ENCODE measurements around the gene KRT86. TPM values are rescaled to one million over a fixed set of nuclear protein-coding genes. Genes with fewer than 3 reads are reported as not detected.

KRT86 gene
- total and polyA plus RNA-seq, 2 of the 8 experiments (the other 6 are each of a cell fraction or from before 2014, with no cell fraction given), result 0.12 TPM; not detected in 1

- Histone ChIP-seq H2BK20ac (ENCODE audit: low read length) (no peak overlapping the region), H3K27me3 (replicated peaks in 1 of 4; ENCODE audit: control insufficient read depth in 3 of 4, extremely low read depth in 1 of 4, insufficient read depth in 3 of 4, low read length in 3 of 4) (peaks cover 0 to 3% (median 0%) of the 10 kb centered on the region in 4 experiments; a peak in 2 of 7 replicates), H3K4me1 (replicated peaks in 1 of 4; ENCODE audit: control insufficient read depth in 3 of 4, insufficient read depth in 4 of 4, low read length in 3 of 4) (no peaks in the 10 kb centered on the region), H3K9me3 (ENCODE audit: insufficient read depth in 2 of 2, low read depth in 1 of 2, low read length in 1 of 2) (no peaks in the 10 kb centered on the region; a peak in 1 of 4 replicates), H2AK5ac (ENCODE audit: low read depth, low read length) (no peak overlapping the region), H3K4me3 (ENCODE audit: extremely low read depth in 1 of 4, insufficient read depth in 2 of 4, low read depth in 3 of 4, low read length in 4 of 4) (no peak overlapping the region), H4K20me1 (replicated peaks in 1 of 2; ENCODE audit: control insufficient read depth in 1 of 2, insufficient read depth in 2 of 2, low read length in 2 of 2) (no peaks in the 10 kb centered on the region), H3K9ac (replicated peaks in 1 of 4; ENCODE audit: extremely low read depth in 1 of 4, low read depth in 3 of 4, low read length in 3 of 4) (no peak overlapping the region), H2BK5ac (ENCODE audit: low read depth, low read length) (no peak overlapping the region), H3K23me2 (ENCODE audit: low read depth, low read length) (peaks cover 1% of the 10 kb centered on the region; the same call in 1 of the 2 replicates), H2BK120ac (replicated peaks; ENCODE audit: low read depth, low read length) (no peak overlapping the region), H4K5ac (ENCODE audit: insufficient read length, low read depth, low read length) (no peak overlapping the region), H3K56ac (replicated peaks; ENCODE audit: insufficient read length, low read depth, low read length) (no peak overlapping the region), H2BK15ac (ENCODE audit: low read length) (no peak overlapping the region), H2BK12ac (ENCODE audit: low read depth, low read length) (no peak overlapping the region), H3K27ac (ENCODE audit: low read depth, low read length) (no peak overlapping the region), H3K4ac (replicated peaks; ENCODE audit: insufficient read length, low read depth, low read length) (no peak overlapping the region), H3K79me2 (ENCODE audit: control insufficient read depth in 1 of 2, insufficient read depth in 2 of 2, low read length in 2 of 2) (no peaks in the 10 kb centered on the region), H4K8ac (ENCODE audit: extremely low read depth, insufficient read depth, low read length) (no peak overlapping the region), H3K4me2 (ENCODE audit: insufficient read depth in 1 of 2, low read depth in 2 of 2, low read length in 2 of 2) (no peak overlapping the region), H3K18ac (ENCODE audit: extremely low read depth, low read length) (no peak overlapping the region), H3K23ac (ENCODE audit: insufficient read length) (no peak overlapping the region), H3K14ac (ENCODE audit: insufficient read length) (no peak overlapping the region), H3K79me1 (ENCODE audit: low read depth, low read length) (no peaks in the 10 kb centered on the region), H2AFZ (ENCODE audit: low read length) (no peak overlapping the region), H3K36me3 (ENCODE audit: control insufficient read depth in 2 of 4, insufficient read depth in 4 of 4, low read length in 3 of 4) (no peaks in the 10 kb centered on the region), H4K91ac (replicated peaks; ENCODE audit: insufficient read length, low read length) (no peak overlapping the region)
- ChIA-PET POLR2A (ENCODE audit: partially characterized antibody) (no interaction called here), CTCF (ENCODE audit: partially characterized antibody) (interaction anchor here (0.6 to 19.8 kb wide), 28 partner anchors 6 to 582 kb away, joined by 3 to 353 read pairs (median 4); partner anchors contain the start of genes KRT83 and KRT85)
- 83% methylated on average over 9 of the region's 9 CpGs; no CpG with 5 or more reads in 1 of the 2 experiments for WGBS, 2 experiments (ENCODE audit: extremely low coverage in 1 of 2, insufficient coverage in 1 of 2, insufficient read length in 1 of 2, insufficient replicate concordance in 2 of 2, low coverage in 1 of 2, low lambda C conversion rate in 2 of 2, missing lambda C conversion rate in 1 of 2)
- FAIRE-seq, result no peak
- DNase-seq (ENCODE audit: low read depth in 1 of 2, low spot score in 2 of 2), result no peak
- no peak for TF ChIP-seq TAF7 (optimal IDR thresholded peaks at IDR 0.05; ENCODE audit: borderline replicate concordance, low read depth, low read length)
- no peak for TF ChIP-seq YY1 (IDR thresholded peaks at IDR 0.05; ENCODE audit: low read depth, low read length)
- no peak for TF ChIP-seq RNF2 (IDR thresholded peaks at IDR 0.05; ENCODE audit: borderline replicate concordance, low read depth, low read length, missing control alignments, poor library complexity, severe bottlenecking)
Measured at GRCh38 chr12:52316290-52316689, 41.8 kb downstream of the KRT86 start.
